GM19238 (cell line): ENCODE data around the gene ZNF217.
"Not testable (repeated sequence)": the region's sequence is repeated elsewhere in the genome, so short reads cannot be mapped to it uniquely, and the experiment has no call there.

Experiments
- DNase-seq: peaks from one replicate; pipeline ENCODE4 v3.0.0; 2011; ENCODE audit warnings: low spot score; ENCODE audit not compliant: insufficient read length

The ZNF217 gene

GRCh38 chr20:53598140-53599043 lies 4.8 kb upstream of the ZNF217 start:
- no peak for DNase-seq

GRCh38 chr20:53597521-53598120 lies 4.0 kb upstream of the ZNF217 start:
- DNase-seq = no peak

GRCh38 chr20:53597030-53597482 lies 3.4 kb upstream of the ZNF217 start:
- DNase-seq = no peak

- not testable (repeated sequence) for DNase-seq
Observed at GRCh38 chr20:53596189-53597001, 2.8 kb upstream of the ZNF217 start.

GRCh38 chr20:53595742-53596141 lies 2.1 kb upstream of the ZNF217 start:
- DNase-seq = not testable (repeated sequence)

- DNase-seq = no peak
Observed at GRCh38 chr20:53595018-53595378, 1.4 kb upstream of the ZNF217 start.

GRCh38 chr20:53594068-53595017 lies 704 bp upstream of the ZNF217 start:
- DNase-seq = peak; percentile 56

GRCh38 chr20:53592992-53593465 lies 610 bp downstream of the ZNF217 start:
- DNase-seq = no peak

- DNase-seq = not testable (repeated sequence)
Observed at GRCh38 chr20:53592454-53592991, 1.1 kb downstream of the ZNF217 start.

GRCh38 chr20:53591941-53592441 lies 1.6 kb downstream of the ZNF217 start:
- not testable (repeated sequence) for DNase-seq

- DNase-seq = not testable (repeated sequence)
Observed at GRCh38 chr20:53591206-53591741, 2.4 kb downstream of the ZNF217 start.

GRCh38 chr20:53590608-53591007 lies 3.0 kb downstream of the ZNF217 start:
- not testable (repeated sequence) for DNase-seq

GRCh38 chr20:53590122-53590521 lies 3.5 kb downstream of the ZNF217 start:
- not testable (repeated sequence) for DNase-seq

GRCh38 chr20:53589321-53590065 lies 4.1 kb downstream of the ZNF217 start:
- not testable (repeated sequence) for DNase-seq

GRCh38 chr20:53587157-53587703 lies 6.4 kb downstream of the ZNF217 start:
- not testable (repeated sequence) for DNase-seq

- no peak for DNase-seq
Observed at GRCh38 chr20:53586640-53587039, 7.0 kb downstream of the ZNF217 start.

- DNase-seq = not testable (repeated sequence)
Observed at GRCh38 chr20:53585910-53586309, 7.7 kb downstream of the ZNF217 start.

GRCh38 chr20:53585004-53585569 lies 8.6 kb downstream of the ZNF217 start:
- not testable (repeated sequence) for DNase-seq
